H9 (cell line): Measurements from ENCODE around the gene MAEA. TPM values are rescaled to one million over a fixed set of nuclear protein-coding genes. Genes with fewer than 3 reads are reported as not detected.

Experiments
- DNase-seq: peaks from one replicate; pipeline ENCODE4 v3.0.0-alpha.2; 2017
- H2AFZ ChIP-seq: one replicate; pipeline ENCODE4 v1.6.1; 2013; ENCODE audit warnings: mild to moderate bottlenecking, low read length, control low read depth, moderate library complexity
- H2AK5ac ChIP-seq: 2 replicates; pipeline ENCODE4 v1.6.1; 2013; ENCODE audit warnings: low read length, control low read depth, mixed read lengths; ENCODE audit not compliant: insufficient read length
- H2BK120ac ChIP-seq: one replicate; pipeline ENCODE4 v1.6.1; 2013; ENCODE audit warnings: low read depth, mild to moderate bottlenecking, low read length, control low read depth, inconsistent platforms; ENCODE audit not compliant: poor library complexity, severe bottlenecking
- H2BK12ac ChIP-seq: 2 replicates; pipeline ENCODE4 v1.6.1; 2013; ENCODE audit warnings: low read length, control low read depth, mixed read lengths, low read depth; ENCODE audit not compliant: insufficient read length
- H2BK15ac ChIP-seq: 2 replicates; pipeline ENCODE4 v1.6.1; 2013; ENCODE audit warnings: low read depth, low read length, control low read depth
- H2BK20ac ChIP-seq: one replicate; pipeline ENCODE4 v1.6.1; 2013; ENCODE audit warnings: low read depth, mild to moderate bottlenecking, low read length, control low read depth, inconsistent platforms; ENCODE audit not compliant: poor library complexity, severe bottlenecking
- H2BK5ac ChIP-seq: 2 replicates; pipeline ENCODE4 v1.6.1; 2013; ENCODE audit warnings: low read length, control low read depth, mixed read lengths; ENCODE audit not compliant: insufficient read length
- H3K14ac ChIP-seq: 2 replicates; pipeline ENCODE4 v1.6.1; 2013; ENCODE audit warnings: low read length, control low read depth; ENCODE audit not compliant: insufficient read depth
- H3K18ac ChIP-seq: 2 replicates; pipeline ENCODE4 v1.6.1; 2013; ENCODE audit warnings: low read depth, mild to moderate bottlenecking, mixed read lengths, low read length, control low read depth; ENCODE audit not compliant: insufficient read length
- H3K23ac ChIP-seq: 2 replicates; pipeline ENCODE4 v1.6.1; 2013; ENCODE audit warnings: low read length, control low read depth, mixed read lengths, low read depth; ENCODE audit not compliant: insufficient read length
- H3K23me2 ChIP-seq: 2 replicates; pipeline ENCODE4 v1.6.1; 2013; ENCODE audit warnings: low read depth, mild to moderate bottlenecking, mixed read lengths, low read length, control low read depth; ENCODE audit not compliant: insufficient read length, poor library complexity, severe bottlenecking
- H3K27ac ChIP-seq: 2 replicates; pipeline ENCODE4 v1.5.1; 2013; ENCODE audit warnings: low read length, control low read depth, mixed read lengths, low read depth; ENCODE audit not compliant: insufficient read length
- H3K27me3 ChIP-seq: 2 replicates; pipeline ENCODE4 v1.6.1; 2013; ENCODE audit warnings: low read length, control low read depth, inconsistent platforms; ENCODE audit not compliant: insufficient read depth
- H3K4ac ChIP-seq: 2 replicates; pipeline ENCODE4 v1.6.1; 2013; ENCODE audit warnings: low read depth, mild to moderate bottlenecking, control low read depth, inconsistent platforms, low read length, moderate library complexity
- H3K4me1 ChIP-seq: 2 replicates; pipeline ENCODE4 v1.6.1; 2013; ENCODE audit warnings: low read length, control low read depth, inconsistent platforms; ENCODE audit not compliant: insufficient read depth
- H3K4me2 ChIP-seq: 2 replicates; pipeline ENCODE4 v1.6.1; 2013; ENCODE audit warnings: low read length, control low read depth, mixed read lengths; ENCODE audit not compliant: insufficient read length, insufficient read depth
- H3K56ac ChIP-seq: 2 replicates; pipeline ENCODE4 v1.6.1; 2013; ENCODE audit warnings: low read depth, mild to moderate bottlenecking, mixed read lengths, low read length, control low read depth; ENCODE audit not compliant: insufficient read length
- H3K79me1 ChIP-seq: 2 replicates; pipeline ENCODE4 v1.6.1; 2013; ENCODE audit warnings: low read depth, mild to moderate bottlenecking, moderate library complexity, low read length, control low read depth, inconsistent platforms; ENCODE audit not compliant: insufficient read depth, poor library complexity, severe bottlenecking
- H3K79me2 ChIP-seq: 2 replicates; pipeline ENCODE4 v1.6.1; 2013; ENCODE audit warnings: low read length, control low read depth, inconsistent platforms; ENCODE audit not compliant: insufficient read depth
- H3K9ac ChIP-seq: 2 replicates; pipeline ENCODE4 v1.6.1; 2013; ENCODE audit warnings: low read length, control low read depth, mixed read lengths; ENCODE audit not compliant: insufficient read length; ENCODE audit errors: extremely low read depth
- H3K9me3 ChIP-seq: one replicate; pipeline ENCODE4 v1.6.1; 2013; ENCODE audit warnings: low read depth, low read length, inconsistent platforms; ENCODE audit not compliant: control insufficient read depth
- H3T11ph ChIP-seq: one replicate; pipeline ENCODE4 v1.6.1; 2013; ENCODE audit warnings: mild to moderate bottlenecking, low read length, control low read depth, inconsistent platforms
- H4K20me1 ChIP-seq: one replicate; pipeline ENCODE4 v1.6.1; 2013; ENCODE audit not compliant: control insufficient read depth, insufficient read length, insufficient read depth
- H4K5ac ChIP-seq: 2 replicates; pipeline ENCODE4 v1.6.1; 2013; ENCODE audit warnings: low read depth, mild to moderate bottlenecking, mixed read lengths, low read length, control low read depth; ENCODE audit not compliant: insufficient read length
- H4K8ac ChIP-seq: replicated peaks from 2 replicates; pipeline ENCODE4 v1.6.1; 2013; ENCODE audit warnings: low read length, control low read depth, mixed read lengths, low read depth; ENCODE audit not compliant: insufficient read length
- H4K91ac ChIP-seq: 2 replicates; pipeline ENCODE4 v1.6.1; 2013; ENCODE audit warnings: low read depth, mild to moderate bottlenecking, moderate library complexity, mixed read lengths, low read length, control low read depth; ENCODE audit not compliant: insufficient read length
- H3K27ac Mint-ChIP-seq, 3 experiments: 2 replicates in 2 of 3; 3 replicates in 1 of 3; pipeline ENCODE4 v1.8.0; 2020 to 2021; ENCODE audit warnings: mixed read lengths in 3 of 3, mild to moderate bottlenecking in 1 of 3, moderate library complexity in 1 of 3
- H3K27me3 Mint-ChIP-seq: 2 replicates; pipeline ENCODE4 v1.8.0; 2021; ENCODE audit warnings: low read depth, mild to moderate bottlenecking, moderate library complexity, mixed read lengths
- H3K36me3 Mint-ChIP-seq, 3 experiments: 2 replicates in 2 of 3; 3 replicates in 1 of 3; pipeline ENCODE4 v1.8.0; 2020 to 2021; ENCODE audit warnings: low read depth in 3 of 3, mixed read lengths in 3 of 3; ENCODE audit not compliant: insufficient read depth in 1 of 3
- H3K4me1 Mint-ChIP-seq, 2 experiments: 2 replicates each; pipeline ENCODE4 v1.8.0; 2020; ENCODE audit warnings: mixed read lengths in 2 of 2
- H3K4me3 Mint-ChIP-seq, 2 experiments: 2 replicates in 1 of 2; 3 replicates in 1 of 2; pipeline ENCODE4 v1.8.0; 2020 to 2021; ENCODE audit warnings: mild to moderate bottlenecking in 2 of 2, mixed read lengths in 2 of 2, moderate library complexity in 1 of 2
- H3K9me3 Mint-ChIP-seq, 2 experiments: 2 replicates in 1 of 2; 3 replicates in 1 of 2; pipeline ENCODE4 v1.8.0; 2020; ENCODE audit warnings: mild to moderate bottlenecking in 2 of 2, mixed read lengths in 2 of 2, moderate library complexity in 1 of 2
- CTCF ChIP-seq: fragments of 200-600 bp; sonication (generic); conservative IDR thresholded peaks from 3 replicates; pipeline ENCODE4 v1.8.0; 2021; ENCODE audit warnings: antibody characterized with exemption, mild to moderate bottlenecking
- WGBS: extraction: QIAGEN DNeasy Blood & Tissue Kit; methylation state at CpG from one replicate; pipeline ENCODE4 v1.1.7; 2013; ENCODE audit warnings: missing lambda C conversion rate, low lambda C conversion rate, mixed read lengths; ENCODE audit not compliant: insufficient read length; ENCODE audit errors: extremely low coverage; 5-methylcytosine and 5-hydroxymethylcytosine counted together
- total RNA-seq: library from RNA; stranded (reverse); gene quantifications from 2 replicates; pipeline ENCODE4 v1.2.1, GENCODE V29; 2021

The MAEA gene
- total RNA-seq, 1 experiment from 2014 or later: 85.6 TPM

GRCh38 chr4:1385373-1386340 is 96.0 kb downstream of the MAEA start:
- H3K9me3 Mint-ChIP-seq: peaks cover 4 to 6% of the 10 kb centered on the region in 2 experiments; a peak in 3 of 5 replicates
- no peak overlapping the region for H2AFZ ChIP-seq
- no CpG with 5 or more reads among the region's 44 CpGs for WGBS
- H3T11ph ChIP-seq: no peak overlapping the region
- peaks cover 15 to 25% (median 21%) of the 10 kb centered on the region in 3 experiments for H3K36me3 Mint-ChIP-seq
- H3K4ac ChIP-seq: no peak overlapping the region
- H3K4me1 Mint-ChIP-seq: no peaks in the 10 kb centered on the region
- no peak for TF ChIP-seq CTCF
- DNase-seq: no peak
- H4K5ac ChIP-seq: no peak overlapping the region
- H3K23ac ChIP-seq: no peak overlapping the region
- no peak overlapping the region; the same call in 1 of the 2 replicates for H3K14ac ChIP-seq
- no peak overlapping the region for H4K8ac ChIP-seq
- no peak overlapping the region for H3K27ac ChIP-seq
- no peak overlapping the region for H2BK5ac ChIP-seq
- H3K4me2 ChIP-seq: no peak overlapping the region
- H2BK120ac ChIP-seq: no peak overlapping the region
- H3K79me2 ChIP-seq: no peaks in the 10 kb centered on the region
- no peak overlapping the region for H2AK5ac ChIP-seq
- H3K79me1 ChIP-seq: no peaks in the 10 kb centered on the region
- H3K18ac ChIP-seq: no peak overlapping the region
- no peak overlapping the region for H2BK20ac ChIP-seq
- no peaks in the 10 kb centered on the region for H3K4me1 ChIP-seq
- H3K56ac ChIP-seq: no peak overlapping the region
- H3K4me3 Mint-ChIP-seq: no peak overlapping the region
- H4K20me1 ChIP-seq: peaks cover 2% of the 10 kb centered on the region
- H3K27ac Mint-ChIP-seq: no peak overlapping the region
- H2BK12ac ChIP-seq: no peak overlapping the region
- no peak overlapping the region for H2BK15ac ChIP-seq
- H3K23me2 ChIP-seq: no peaks in the 10 kb centered on the region
- no peaks in the 10 kb centered on the region for H3K9me3 ChIP-seq
- no peaks in the 10 kb centered on the region for H3K27me3 Mint-ChIP-seq
- H3K9ac ChIP-seq: no peak overlapping the region
- no peaks in the 10 kb centered on the region for H3K27me3 ChIP-seq
- no peak overlapping the region for H4K91ac ChIP-seq

Other genes starting within 250 kb of the MAEA start
- gene RNF212, start 176.3 kb upstream of the MAEA start, total RNA-seq: 3.0 and 3.3 TPM in 2 replicates
- gene SPON2, start 117.3 kb upstream of the MAEA start, total RNA-seq: 1.7 and 2.3 TPM in 2 replicates
- gene CTBP1, start 40.8 kb upstream of the MAEA start, total RNA-seq: 128 and 136 TPM in 2 replicates
- gene UVSSA, start 57.3 kb downstream of the MAEA start, total RNA-seq: 15.9 and 18.3 TPM in 2 replicates
- gene NKX1-1, start 116.6 kb downstream of the MAEA start, total RNA-seq: not detected in 2 replicates